Measurements from ENCODE around the gene SPESP1.
"Not testable (repeated sequence)": the region's sequence is repeated elsewhere in the genome, so short reads cannot be mapped to it uniquely, and the experiment has no call there.

DNA sequence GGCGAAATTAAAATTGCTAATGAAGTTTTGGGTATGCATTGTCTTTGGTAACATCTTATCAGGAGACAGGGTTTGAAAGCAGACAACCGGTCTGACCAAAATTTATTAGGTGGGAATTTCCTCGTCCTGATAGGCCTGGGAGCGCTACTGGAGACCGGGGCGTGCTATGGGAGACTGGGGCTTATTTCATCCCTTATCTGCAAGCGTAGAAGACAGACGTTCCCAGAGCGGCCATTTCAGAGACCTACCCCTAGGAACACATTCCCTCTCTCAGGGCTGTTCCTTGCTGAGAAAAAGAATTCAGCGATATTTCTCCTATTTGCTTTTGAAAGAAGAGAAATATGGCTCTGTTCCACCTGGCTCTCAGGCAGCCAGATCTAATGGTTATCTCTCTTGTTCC, 47.1 kb downstream of the SPESP1 start:
- TF ChIP-seq, protein P1, sequence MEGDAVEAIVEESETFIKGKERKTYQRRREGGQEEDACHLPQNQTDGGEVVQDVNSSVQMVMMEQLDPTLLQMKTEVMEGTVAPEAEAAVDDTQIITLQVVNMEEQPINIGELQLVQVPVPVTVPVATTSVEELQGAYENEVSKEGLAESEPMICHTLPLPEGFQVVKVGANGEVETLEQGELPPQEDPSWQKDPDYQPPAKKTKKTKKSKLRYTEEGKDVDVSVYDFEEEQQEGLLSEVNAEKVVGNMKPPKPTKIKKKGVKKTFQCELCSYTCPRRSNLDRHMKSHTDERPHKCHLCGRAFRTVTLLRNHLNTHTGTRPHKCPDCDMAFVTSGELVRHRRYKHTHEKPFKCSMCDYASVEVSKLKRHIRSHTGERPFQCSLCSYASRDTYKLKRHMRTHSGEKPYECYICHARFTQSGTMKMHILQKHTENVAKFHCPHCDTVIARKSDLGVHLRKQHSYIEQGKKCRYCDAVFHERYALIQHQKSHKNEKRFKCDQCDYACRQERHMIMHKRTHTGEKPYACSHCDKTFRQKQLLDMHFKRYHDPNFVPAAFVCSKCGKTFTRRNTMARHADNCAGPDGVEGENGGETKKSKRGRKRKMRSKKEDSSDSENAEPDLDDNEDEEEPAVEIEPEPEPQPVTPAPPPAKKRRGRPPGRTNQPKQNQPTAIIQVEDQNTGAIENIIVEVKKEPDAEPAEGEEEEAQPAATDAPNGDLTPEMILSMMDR (IDR thresholded peaks at IDR 0.05): not testable (repeated sequence)
- not testable (repeated sequence) for TF ChIP-seq POLR2A (IDR thresholded peaks at IDR 0.05)

Measured in esophagus squamous epithelium (tissue), 4 donors.